HCT116 (cell line): ENCODE data around the gene SAMD13. TPM values are rescaled to one million over a fixed set of nuclear protein-coding genes. Genes with fewer than 3 reads are reported as not detected.

ENCODE experiments used
- ATAC-seq: fragments of 200-7000 bp; cut with Tn5 transposase; 2 replicates; pipeline ENCODE4 v1.9.1; 2020; ENCODE audit warnings: mild to moderate bottlenecking, moderate library complexity
- BruUV-seq: library from RNA; stranded (reverse); fragments of 400-500 nt; replicated peaks from 2 replicates; lab custom pipeline; 2021; lab: Mats Ljungman, UMichigan
- CTCF ChIA-PET: fragments of 300-600 bp; sonication (Branson Sonifier 250); formaldehyde crosslinking; loops from one replicate; lab custom pipeline; 2021; ENCODE audit warnings: antibody characterized with exemption; lab: Charles Lee
- POLR2A ChIA-PET: fragments of 300-600, 350-600 bp; sonication (Branson Sonifier 250); formaldehyde crosslinking; loops from one replicate; lab custom pipeline; 2021; ENCODE audit warnings: antibody characterized with exemption; lab: Charles Lee
- RAD21 ChIA-PET, 2 experiments: fragments of 300-600 bp; sonication (Branson Sonifier 250); formaldehyde crosslinking; loops; one replicate each; lab custom pipeline; 2023; ENCODE audit warnings: low total read pairs in 2 of 2; ENCODE audit not compliant: uncharacterized antibody in 2 of 2, unreplicated experiment in 2 of 2, low non-redundant PET in 1 of 2; lab: Charles Lee
- DNase-seq: peaks from one replicate; pipeline ENCODE4 v3.0.0-alpha.2; 2010; ENCODE audit warnings: low read depth, low spot score
- H2AFZ ChIP-seq: fragments of 200-600 bp; shearing (Covaris generic), sonication (generic); 2 replicates; pipeline ENCODE4 v1.6.1; 2017; ENCODE audit warnings: low read depth, mixed run types, mixed read lengths, antibody characterized with exemption, low read length; ENCODE audit not compliant: poor library complexity, severe bottlenecking
- H3K27ac ChIP-seq: 2 replicates; pipeline ENCODE4 v1.5.1; 2012; ENCODE audit warnings: low read depth, low read length
- H3K27me3 ChIP-seq: fragments of 200-600 bp; sonication (generic); 2 replicates; pipeline ENCODE4 v1.6.1; 2016; ENCODE audit warnings: mixed run types, low read length, mixed read lengths; ENCODE audit not compliant: insufficient read depth
- H3K36me3 ChIP-seq, 2 experiments: fragments of 200-500 bp in 1 of 2; fragments of 200-600 bp in 1 of 2; sonication (Bioruptor generic) in 1 of 2; sonication (generic) in 1 of 2; 2 replicates each; pipeline versions ENCODE4 v1.5.1 to v1.6.1; 2014 to 2016; ENCODE audit warnings: low read length in 2 of 2, inconsistent platforms in 1 of 2, mixed read lengths in 1 of 2, mixed run types in 1 of 2; ENCODE audit not compliant: insufficient read depth in 2 of 2, control insufficient read depth in 1 of 2
- H3K4me1 ChIP-seq, 2 experiments: fragments of 200-600 bp in 1 of 2; sonication (generic) in 1 of 2; 2 replicates each; pipeline versions ENCODE4 v1.5.1 to v1.6.1; 2012 to 2017; ENCODE audit warnings: low read length in 2 of 2, inconsistent platforms in 1 of 2, mild to moderate bottlenecking in 1 of 2, mixed read lengths in 1 of 2, mixed run types in 1 of 2, moderate library complexity in 1 of 2; ENCODE audit not compliant: insufficient read depth in 2 of 2, control insufficient read depth in 1 of 2
- H3K4me2 ChIP-seq: fragments of 200-600 bp; sonication (generic); 2 replicates; pipeline ENCODE4 v1.6.1; 2017; ENCODE audit warnings: mixed run types, low read length, mixed read lengths
- H3K4me3 ChIP-seq, 2 experiments: fragments of 200-600 bp in 1 of 2; sonication (generic) in 1 of 2; replicated peaks in 1 of 2; 2 replicates each; pipeline ENCODE4 v1.5.1; 2011 to 2016; ENCODE audit warnings: low read length in 2 of 2, control low read depth in 1 of 2, low read depth in 1 of 2, mild to moderate bottlenecking in 1 of 2, mixed read lengths in 1 of 2, mixed run types in 1 of 2
- H3K79me2 ChIP-seq: fragments of 200-600 bp; sonication (generic); 2 replicates; pipeline ENCODE4 v1.6.1; 2017; ENCODE audit warnings: mild to moderate bottlenecking, mixed run types, low read length, moderate library complexity, mixed read lengths; ENCODE audit not compliant: insufficient read depth
- H3K9ac ChIP-seq: fragments of 200-600 bp; sonication (generic); 2 replicates; pipeline ENCODE4 v1.6.1; 2016; ENCODE audit warnings: low read length, mixed read lengths
- H3K9me2 ChIP-seq: fragments of 200-600 bp; sonication (generic), shearing (Covaris generic); 2 replicates; pipeline ENCODE4 v1.6.1; 2017; ENCODE audit warnings: mixed run types, mild to moderate bottlenecking, moderate library complexity; ENCODE audit not compliant: insufficient read depth
- H3K9me3 ChIP-seq, 2 experiments: fragments of 200-500 bp in 1 of 2; fragments of 200-600 bp in 1 of 2; sonication (Bioruptor generic) in 1 of 2; sonication (generic) in 1 of 2; 2 replicates each; pipeline ENCODE4 v1.6.1; 2014 to 2017; ENCODE audit warnings: low read length in 2 of 2, mixed read lengths in 2 of 2, inconsistent platforms in 1 of 2, low read depth in 1 of 2, mild to moderate bottlenecking in 1 of 2, mixed run types in 1 of 2, moderate library complexity in 1 of 2; ENCODE audit not compliant: control insufficient read depth in 1 of 2, insufficient read depth in 1 of 2
- H4K20me1 ChIP-seq: fragments of 200-600 bp; sonication (generic), shearing (Covaris generic); 2 replicates; pipeline ENCODE4 v1.6.1; 2017; ENCODE audit warnings: mixed run types, mild to moderate bottlenecking, moderate library complexity; ENCODE audit not compliant: insufficient read depth
- ATF3 ChIP-seq: IDR thresholded peaks from 2 replicates; pipeline ENCODE4 v1.6.1; 2012
- CEBPB ChIP-seq: IDR thresholded peaks from 2 replicates; pipeline ENCODE4 v1.6.1; 2012; ENCODE audit warnings: low read depth
- CTCF ChIP-seq, 3 experiments: fragments of 200-600 bp in 1 of 3; sonication (generic) in 1 of 3; IDR thresholded peaks in 2 of 3; conservative IDR thresholded peaks in 1 of 3; 2 replicates each; pipeline ENCODE4 v1.5.1; 2012 to 2017; ENCODE audit warnings: low read depth in 2 of 3, low read length in 2 of 3, antibody characterized with exemption in 1 of 3, borderline replicate concordance in 1 of 3, control low read depth in 1 of 3, mild to moderate bottlenecking in 1 of 3, mixed read lengths in 1 of 3, mixed run types in 1 of 3, moderate library complexity in 1 of 3; ENCODE audit not compliant: insufficient read depth in 1 of 3
- EGR1 ChIP-seq: IDR thresholded peaks from 2 replicates; pipeline ENCODE4 v1.6.1; 2012; ENCODE audit warnings: low read depth
- ELF1 ChIP-seq: IDR thresholded peaks from 2 replicates; pipeline ENCODE4 v1.6.1; 2012; ENCODE audit warnings: low read depth, borderline replicate concordance
- EZH2 ChIP-seq: fragments of 200-600 bp; sonication (generic); IDR thresholded peaks from 2 replicates; pipeline ENCODE4 v1.6.1; 2017; ENCODE audit warnings: antibody characterized with exemption, mixed run types
- EZH2phosphoT487 ChIP-seq: fragments of 200-600 bp; IDR thresholded peaks from 2 replicates; pipeline ENCODE4 v1.6.1; 2018; ENCODE audit warnings: antibody characterized with exemption, borderline replicate concordance
- MAX ChIP-seq: IDR thresholded peaks from 2 replicates; pipeline ENCODE4 v1.6.1; 2012
- POLR2AphosphoS5 ChIP-seq: IDR thresholded peaks from 2 replicates; pipeline ENCODE4 v1.6.1; 2011; ENCODE audit warnings: mild to moderate bottlenecking, low read depth, low read length, moderate library complexity
- RAD21 ChIP-seq: IDR thresholded peaks from 2 replicates; pipeline ENCODE4 v1.6.1; 2012; ENCODE audit warnings: low read depth, mild to moderate bottlenecking
- REST ChIP-seq: IDR thresholded peaks from 2 replicates; pipeline ENCODE4 v1.6.1; 2012; ENCODE audit warnings: low read depth
- SIN3A ChIP-seq: IDR thresholded peaks from 2 replicates; pipeline ENCODE4 v1.6.1; 2012; ENCODE audit warnings: low read depth
- SP1 ChIP-seq: IDR thresholded peaks from 2 replicates; pipeline ENCODE4 v1.6.1; 2012; ENCODE audit warnings: low read depth
- SRF ChIP-seq: IDR thresholded peaks from 2 replicates; pipeline ENCODE4 v1.6.1; 2012; ENCODE audit warnings: low read depth
- TCF7L2 ChIP-seq: IDR thresholded peaks from 2 replicates; pipeline ENCODE4 v1.7.0; 2011; ENCODE audit warnings: borderline replicate concordance, inconsistent platforms; ENCODE audit not compliant: insufficient read depth, insufficient read length; ENCODE audit errors: extremely low read depth
- YY1 ChIP-seq: IDR thresholded peaks from 2 replicates; pipeline ENCODE4 v1.6.1; 2011; ENCODE audit warnings: low read length, low read depth, moderate library complexity, mild to moderate bottlenecking; ENCODE audit not compliant: insufficient replicate concordance; ENCODE audit errors: extremely low read depth
- ZBTB33 ChIP-seq: IDR thresholded peaks from 2 replicates; pipeline ENCODE4 v1.6.1; 2011; ENCODE audit warnings: mild to moderate bottlenecking, low read length, moderate library complexity; ENCODE audit not compliant: insufficient replicate concordance; ENCODE audit errors: extremely low read depth
- ZFX ChIP-seq: fragments of 450-650 bp; IDR thresholded peaks from 2 replicates; pipeline ENCODE4 v1.6.1; 2017
- intact Hi-C: fragments of 100-400 bp; cut with micrococcal nuclease; formaldehyde crosslinking; loops from 2 replicates; pipeline ENCODE4 v1.10.0; 2022
- total RNA-seq: library from RNA; stranded (reverse); gene quantifications from one replicate; pipeline ENCODE4 v1.2.1, GENCODE V29; 2021; ENCODE audit not compliant: unreplicated experiment

SAMD13 gene
- total RNA-seq, 1 experiment from 2014 or later, result 14.9 TPM

GRCh38 chr1:84347932-84348555 is 46.5 kb downstream of the SAMD13 start:
- Histone ChIP-seq H3K4me3 (peak overlapping the region; percentile 24 to 48), H3K27me3 (no peaks in the 10 kb centered on the region), H3K4me1 (peaks cover 79 to 82% of the 10 kb centered on the region in 2 experiments), H3K27ac (peak overlapping the region; percentile 97), H3K79me2 (no peaks in the 10 kb centered on the region), H3K36me3 (no peaks in the 10 kb centered on the region), H4K20me1 (no peaks in the 10 kb centered on the region), H3K9ac (peak overlapping the region; percentile 53), H2AFZ (no peak overlapping the region), H3K9me2 (no peaks in the 10 kb centered on the region; the same call in 1 of the 2 replicates), H3K4me2 (peak overlapping the region; percentile 77), H3K9me3 (no peaks in the 10 kb centered on the region)
- DNase-seq, result peak; percentile 94
- ChIA-PET CTCF (interaction anchor here (1.0 kb wide), 1 partner anchor 204 kb away, joined by 3 read pairs; the partner anchor contains the start of gene PRKACB), RAD21 (interaction anchor here in 1 of 2 experiments (1.2 kb wide), 1 partner anchor 46 kb away, joined by 3 read pairs; the partner anchor contains the start of gene SAMD13), POLR2A (interaction anchor here (0.8 to 2.2 kb wide), 12 partner anchors 9 to 204 kb away, joined by 3 to 9 read pairs (median 3); partner anchors contain the start of gene PRKACB)
- intact Hi-C loops, result loop anchor here (2.0 to 5.0 kb wide), 4 partner anchors 45 to 254 kb away; no protein-coding TSS in a partner anchor
- ATAC-seq, result peak; percentile 90
- TSS peak; percentile 90 for BruUV-seq
- TF ChIP-seq RAD21 (peak; percentile 33; the same call in 1 of the 2 replicates), YY1 (no peak), MAX (peak; percentile 90), ZFX (no peak), CTCF (IDR thresholded peaks at IDR 0.05 in 2 of 3, conservative IDR thresholded peaks at IDR 0.05 in 1 of 3; ENCODE audit: borderline replicate concordance in 1 of 3, insufficient read depth in 1 of 3, low read depth in 2 of 3, low read length in 2 of 3) (no peak), TCF7L2 (peak; percentile 79), REST (no peak), ZBTB33 (peak; percentile 6), ELF1 (no peak), EGR1 (peak; percentile 62), SRF (peak; percentile 66; the same call in 1 of the 2 replicates), POLR2AphosphoS5 (peak; percentile 73), SIN3A (peak; percentile 87), EZH2phosphoT487 (no peak), EZH2 (no peak), SP1 (peak; percentile 85), ATF3 (no peak; the same call in 1 of the 2 replicates), CEBPB (no peak; the same call in 1 of the 2 replicates)
